C4-2B (cell line): Measurements from ENCODE around the gene CLOCK.

Experiments
- H3K27ac ChIP-seq: fragments of 450-650 bp; 2 replicates; pipeline ENCODE4 v1.5.1; 2017
- CTCF ChIP-seq: fragments of 450-650 bp; conservative IDR thresholded peaks from 2 replicates; pipeline ENCODE4 v1.5.1; 2017; ENCODE audit warnings: mild to moderate bottlenecking
- ZFX ChIP-seq: fragments of 450-650 bp; IDR thresholded peaks from 2 replicates; pipeline ENCODE4 v1.6.1; 2017

The CLOCK gene

GRCh38 chr4:55483315-55483714 is 63.4 kb downstream of the CLOCK start:
- H3K27ac ChIP-seq, result no peak overlapping the region
- TF ChIP-seq CTCF (no peak), ZFX (no peak)

GRCh38 chr4:55475394-55476243 is 71.1 kb downstream of the CLOCK start:
- no peak overlapping the region for H3K27ac ChIP-seq
- no peak for TF ChIP-seq CTCF
- no peak for TF ChIP-seq ZFX

GRCh38 chr4:55469979-55470378 is 76.7 kb downstream of the CLOCK start:
- TF ChIP-seq ZFX, result no peak
- TF ChIP-seq CTCF, result no peak
- no peak overlapping the region for H3K27ac ChIP-seq

GRCh38 chr4:55468724-55469123 is 78.0 kb downstream of the CLOCK start:
- H3K27ac ChIP-seq, result no peak overlapping the region
- TF ChIP-seq CTCF (no peak), ZFX (no peak)

GRCh38 chr4:55466001-55466400 is 80.7 kb downstream of the CLOCK start:
- TF ChIP-seq CTCF (no peak), ZFX (no peak)
- H3K27ac ChIP-seq, result no peak overlapping the region

- TF ChIP-seq ZFX, result no peak
- no peak overlapping the region for H3K27ac ChIP-seq
These were observed 88.1 kb downstream of the CLOCK start for GRCh38 chr4:55458611-55459010.

GRCh38 chr4:55458164-55458563 is 88.5 kb downstream of the CLOCK start:
- H3K27ac ChIP-seq, result no peak overlapping the region
- no peak for TF ChIP-seq ZFX
- TF ChIP-seq CTCF, result no peak

GRCh38 chr4:55450566-55450965 is 96.1 kb downstream of the CLOCK start:
- no peak overlapping the region for H3K27ac ChIP-seq
- TF ChIP-seq CTCF (no peak), ZFX (no peak)
